GDM1 (cell line): ENCODE data around the gene CDC34.
A peak's percentile ranks its signal among the peaks of the same experiment; 100 is the strongest.

Experiments
- DNase-seq: peaks from one replicate; lab custom pipeline; 2025; lab: John Stamatoyannopoulos, UW

CDC34 gene

DNA sequence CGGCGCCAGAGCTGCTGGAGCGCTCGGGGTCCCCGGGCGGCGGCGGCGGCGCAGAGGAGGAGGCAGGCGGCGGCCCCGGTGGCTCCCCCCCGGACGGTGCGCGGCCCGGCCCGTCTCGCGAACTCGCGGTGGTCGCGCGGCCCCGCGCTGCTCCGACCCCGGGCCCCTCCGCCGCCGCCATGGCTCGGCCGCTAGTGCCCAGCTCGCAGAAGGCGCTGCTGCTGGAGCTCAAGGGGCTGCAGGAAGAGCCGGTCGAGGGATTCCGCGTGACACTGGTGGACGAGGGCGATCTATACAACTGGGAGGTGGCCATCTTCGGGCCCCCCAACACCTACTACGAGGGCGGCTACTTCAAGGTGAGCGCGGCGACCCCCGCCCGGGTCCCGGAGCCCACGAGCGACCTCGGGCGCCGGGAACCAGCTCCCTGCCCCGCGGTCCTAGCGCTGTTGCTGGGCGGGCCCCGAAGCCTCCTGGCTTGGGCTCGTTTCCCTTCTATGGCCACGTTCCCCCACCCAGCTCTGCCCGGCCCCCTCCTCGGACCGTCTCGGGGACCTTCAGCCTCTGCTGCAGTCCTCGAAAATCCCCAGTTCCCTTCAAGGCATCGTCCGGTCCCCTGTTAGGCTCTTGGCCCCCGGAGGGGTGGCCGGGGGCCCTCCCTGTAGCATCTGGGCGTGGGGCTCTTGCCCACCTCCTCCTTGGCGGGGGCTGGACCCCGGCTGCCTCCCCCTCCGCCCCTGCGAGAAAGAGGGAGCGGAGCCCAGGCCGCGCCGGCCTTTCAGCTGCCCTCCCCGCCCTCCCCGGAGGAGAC lies at the start of gene CDC34:
Gene CDC34, plus strand, starts transcription at position 8 of the 808 bp plus-strand sequence. Its CDS starts 172 bp downstream, at position 180.
- no peak for DNase-seq

DNA sequence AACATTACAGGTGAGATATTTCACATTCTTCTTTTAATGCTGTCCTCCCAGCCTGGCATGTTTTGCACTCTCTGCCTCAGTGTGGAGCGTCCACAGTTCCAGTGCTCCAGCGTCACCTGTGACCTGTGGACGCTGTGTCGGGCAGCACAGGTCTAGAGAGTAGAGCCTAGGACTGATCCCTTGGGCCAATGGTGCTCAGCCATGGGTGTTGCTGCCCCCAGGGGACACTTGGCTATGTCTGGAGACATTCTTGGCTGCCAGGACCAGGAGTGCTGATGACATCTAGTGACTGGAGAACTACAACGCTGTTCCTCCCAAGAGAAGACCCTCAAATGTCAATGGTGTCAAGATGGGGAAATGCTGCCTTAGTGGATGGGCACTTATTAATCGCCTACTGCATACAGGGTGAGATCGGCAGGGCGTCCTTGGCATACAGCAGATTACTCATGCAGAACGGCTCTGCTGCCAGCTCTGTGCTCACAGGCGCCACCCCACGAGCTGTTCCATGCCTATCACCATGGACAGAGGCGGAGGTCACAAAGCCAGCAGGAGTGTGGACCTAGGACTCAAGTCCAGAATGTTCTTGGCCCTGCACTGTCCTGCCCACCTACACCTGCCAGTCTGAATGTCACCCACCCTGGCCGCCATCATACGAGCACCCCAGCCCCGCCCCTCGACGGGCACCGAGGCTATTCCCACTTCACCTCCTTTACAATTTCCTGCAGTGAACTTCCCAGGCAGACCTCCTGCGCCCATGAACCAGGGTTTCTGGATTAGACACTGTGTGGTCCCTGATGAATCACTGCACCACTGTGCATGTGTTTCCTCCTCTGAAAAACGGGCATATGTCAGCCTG lies 49.1 kb upstream of the CDC34 start:
- no peak for DNase-seq

- DNase-seq: no peak
Observed at GRCh38 chr19:483332-484072, 48.1 kb upstream of the CDC34 start.

DNA sequence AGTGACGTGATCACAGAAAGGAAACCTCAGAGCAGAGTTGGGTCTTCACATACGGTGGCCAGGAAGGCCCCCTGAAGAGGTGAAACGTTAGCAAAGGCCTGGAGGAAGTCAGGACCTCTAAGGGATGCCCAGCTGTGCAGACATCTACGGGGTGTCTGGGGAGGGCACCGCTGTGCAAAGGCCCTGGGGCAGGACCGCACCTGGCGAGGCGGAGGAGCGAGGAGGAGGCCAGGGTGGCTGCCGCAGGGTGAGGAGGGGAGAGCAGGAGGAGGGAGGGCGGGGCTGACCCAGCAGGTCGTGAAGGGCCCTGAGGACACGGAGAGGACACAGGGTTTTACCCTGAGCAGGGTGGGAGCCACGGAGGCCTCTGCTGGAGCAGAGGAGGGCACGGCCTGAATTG lies 47.1 kb upstream of the CDC34 start:
- no peak for DNase-seq

GRCh38 chr19:485077-485476 lies 46.5 kb upstream of the CDC34 start:
- DNase-seq: no peak

DNA sequence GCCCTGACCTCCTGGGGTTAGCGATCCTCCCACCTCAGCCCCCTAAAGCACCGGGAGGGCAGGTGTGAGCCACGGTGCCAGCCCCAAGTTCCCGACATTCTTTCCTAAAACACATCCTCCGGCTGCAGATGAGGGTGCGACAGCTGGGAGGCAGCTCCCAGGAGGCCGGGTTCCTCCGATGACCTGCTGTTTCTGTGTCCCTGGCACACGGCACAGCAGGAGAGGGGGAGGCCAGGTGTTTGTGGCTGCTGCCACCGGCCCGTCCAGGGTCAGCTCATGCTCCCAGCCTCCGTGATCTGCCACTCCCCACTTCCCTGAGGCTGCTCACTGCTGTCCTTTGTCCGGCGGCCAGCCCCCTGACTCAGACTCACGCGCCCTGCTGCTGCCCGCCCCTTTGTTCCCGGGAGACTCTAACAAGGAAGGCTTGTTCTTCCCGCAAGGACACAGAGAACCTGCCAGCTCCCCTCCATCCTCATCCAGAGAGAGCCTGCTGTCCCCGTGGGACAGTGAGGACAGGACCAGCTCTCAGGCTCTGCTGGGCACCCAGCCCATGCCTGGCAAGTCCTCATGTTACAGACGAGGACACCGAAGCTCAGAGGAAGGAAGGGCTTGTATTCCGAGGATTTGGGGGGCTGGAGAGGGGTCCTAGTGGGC lies 45.9 kb upstream of the CDC34 start:
- no peak for DNase-seq

GRCh38 chr19:488505-489417 lies 42.8 kb upstream of the CDC34 start:
- peak; percentile 92 for DNase-seq

DNA sequence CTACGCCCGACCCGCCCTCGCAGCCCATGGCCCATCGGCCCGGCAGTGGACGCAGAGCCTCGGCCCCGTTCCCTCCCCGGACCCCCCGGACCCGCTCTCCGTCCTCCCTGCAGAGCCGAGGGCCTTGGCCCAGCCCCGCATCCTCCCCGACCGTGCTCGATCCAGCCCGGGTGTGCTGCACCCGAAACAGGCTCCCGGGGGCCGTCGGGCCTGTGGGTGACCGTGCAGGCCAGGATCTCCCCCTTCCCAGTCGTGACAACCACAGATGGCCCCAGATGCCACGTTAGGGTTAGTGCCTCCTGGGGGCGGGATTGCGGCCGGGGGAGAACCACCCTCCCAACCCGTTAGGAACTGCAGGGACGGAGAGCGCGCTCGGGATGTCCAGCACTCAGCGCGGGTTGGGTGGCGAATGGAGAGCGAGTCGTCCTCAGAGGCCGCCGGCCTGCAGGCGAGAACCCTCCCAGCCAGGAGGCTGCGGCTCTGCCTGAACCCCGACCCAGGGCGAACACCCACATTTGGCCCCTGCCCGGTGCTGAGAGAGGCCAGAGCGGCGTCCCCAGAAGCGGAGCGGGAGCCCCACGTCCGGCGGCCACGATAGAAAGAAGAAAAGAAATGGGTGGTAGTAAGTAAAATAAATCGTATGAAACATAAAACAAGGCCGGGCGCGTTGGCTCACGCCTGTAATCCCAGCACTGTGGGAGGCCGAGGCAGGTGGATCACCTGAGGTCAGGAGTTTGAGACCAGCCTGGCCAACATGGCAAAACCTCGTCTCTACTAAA lies 42.0 kb upstream of the CDC34 start:
- DNase-seq: no peak

DNA sequence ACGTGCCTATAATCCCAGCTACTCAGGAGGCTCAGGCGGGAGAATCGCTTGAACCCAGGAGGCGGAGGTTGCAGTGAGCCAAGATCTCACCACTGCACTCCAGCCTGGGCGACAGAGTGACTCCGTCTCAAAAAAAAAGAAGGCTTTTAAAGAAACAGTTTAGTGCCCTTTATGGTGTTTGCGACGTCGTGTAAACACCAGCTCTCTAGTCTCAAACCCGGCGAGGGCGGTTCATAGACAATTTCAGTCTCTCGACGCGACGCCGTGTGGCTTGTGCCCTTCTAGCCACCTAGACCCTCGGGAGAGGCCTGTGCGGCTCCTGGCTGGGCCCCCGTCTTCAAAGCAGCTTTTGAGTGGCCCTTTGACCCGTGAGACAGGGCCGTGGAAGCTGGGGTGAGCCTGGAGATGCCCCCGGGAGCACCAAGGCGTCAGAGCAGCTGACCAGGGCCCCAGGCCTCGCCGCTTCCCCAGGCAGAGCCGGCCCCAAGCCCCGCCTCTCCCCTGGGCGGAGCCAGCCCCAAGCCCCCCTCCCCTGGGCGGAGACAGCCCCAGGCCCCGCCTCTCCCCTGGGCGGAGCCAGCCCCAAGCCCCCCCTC lies 40.3 kb upstream of the CDC34 start:
- DNase-seq: no peak

DNA sequence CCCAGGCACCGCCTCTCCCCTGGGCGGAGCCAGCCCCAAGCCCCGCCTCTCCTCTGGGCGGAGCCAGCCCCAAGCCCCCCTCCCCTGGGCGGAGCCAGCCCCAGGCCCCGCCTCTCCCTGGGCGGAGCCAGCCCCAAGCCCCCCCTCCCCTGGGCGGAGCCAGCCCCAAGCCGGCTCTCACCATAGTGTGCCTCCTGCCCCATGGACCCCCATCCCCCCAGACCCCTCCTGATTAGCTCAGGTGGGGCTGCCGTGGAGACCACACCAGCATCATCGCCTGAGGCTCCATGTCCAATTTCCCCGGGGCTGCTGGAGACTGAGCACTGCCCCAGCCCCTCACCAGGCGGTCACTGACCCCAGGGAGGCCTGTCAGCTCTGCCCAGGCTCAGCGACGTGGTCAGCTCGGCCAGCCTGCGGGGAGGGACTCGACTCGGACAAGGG lies 39.4 kb upstream of the CDC34 start:
- DNase-seq: no peak

GRCh38 chr19:493391-494170 lies 38.0 kb upstream of the CDC34 start:
- no peak for DNase-seq

GRCh38 chr19:494171-495080 lies 37.1 kb upstream of the CDC34 start:
- no peak for DNase-seq

DNA sequence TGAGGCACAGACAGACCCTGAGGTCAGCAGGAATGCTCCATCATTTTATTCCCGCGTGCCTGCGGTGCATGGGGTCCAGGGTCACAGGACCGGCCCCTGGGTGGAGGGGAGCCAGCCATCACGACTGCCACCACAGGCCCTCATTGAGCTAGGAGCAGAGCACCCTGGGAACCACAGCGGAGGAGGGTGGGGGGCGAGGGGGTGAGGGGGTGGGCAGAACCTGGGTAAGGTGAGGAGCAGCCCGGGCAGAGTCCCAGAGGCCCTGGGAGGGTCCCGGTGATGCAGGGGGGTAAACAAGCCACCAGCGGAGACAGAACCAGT lies 36.5 kb upstream of the CDC34 start:
- no peak for DNase-seq

DNA sequence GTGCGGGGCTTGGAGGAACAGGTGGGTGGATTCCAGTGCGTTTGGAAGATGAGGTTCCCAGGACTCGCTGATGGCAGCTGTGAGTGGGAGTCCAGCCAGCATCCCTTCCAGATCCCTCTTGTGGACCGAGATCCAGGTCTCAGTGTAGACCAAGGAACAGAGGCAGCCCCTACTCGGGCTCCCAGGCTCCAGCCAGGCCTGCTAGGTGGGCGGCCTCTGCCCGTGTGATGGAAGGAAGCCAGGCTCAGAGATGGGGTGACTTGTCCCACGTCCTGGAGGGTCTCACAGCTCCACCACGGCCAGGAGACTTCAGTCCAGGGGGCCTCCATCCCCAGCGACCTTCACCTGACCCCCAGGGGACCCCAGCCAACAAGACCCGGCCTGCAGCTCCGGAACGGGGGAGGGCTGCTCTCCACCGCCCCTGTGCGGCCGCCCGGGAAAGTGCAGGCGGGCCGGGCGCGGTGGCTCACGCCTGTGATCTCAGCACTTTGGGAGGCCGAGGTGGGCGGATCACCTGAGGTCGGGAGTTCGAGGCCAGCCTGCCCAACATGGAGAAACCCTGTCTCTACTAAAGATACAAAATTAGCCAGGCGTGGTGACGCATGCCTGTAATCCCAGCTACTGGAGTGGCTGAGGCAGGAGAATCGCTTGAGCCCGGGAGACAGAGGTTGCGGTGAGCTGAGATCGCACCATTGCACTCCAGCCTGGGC lies 36.0 kb upstream of the CDC34 start:
- no peak for DNase-seq

- DNase-seq: no peak
Observed at GRCh38 chr19:496112-496665, 35.4 kb upstream of the CDC34 start, which contains the start of gene MADCAM1. Gene MADCAM1, plus strand, starts transcription at chr19:496486. Its CDS starts 14 bp downstream, at chr19:496500.

DNA sequence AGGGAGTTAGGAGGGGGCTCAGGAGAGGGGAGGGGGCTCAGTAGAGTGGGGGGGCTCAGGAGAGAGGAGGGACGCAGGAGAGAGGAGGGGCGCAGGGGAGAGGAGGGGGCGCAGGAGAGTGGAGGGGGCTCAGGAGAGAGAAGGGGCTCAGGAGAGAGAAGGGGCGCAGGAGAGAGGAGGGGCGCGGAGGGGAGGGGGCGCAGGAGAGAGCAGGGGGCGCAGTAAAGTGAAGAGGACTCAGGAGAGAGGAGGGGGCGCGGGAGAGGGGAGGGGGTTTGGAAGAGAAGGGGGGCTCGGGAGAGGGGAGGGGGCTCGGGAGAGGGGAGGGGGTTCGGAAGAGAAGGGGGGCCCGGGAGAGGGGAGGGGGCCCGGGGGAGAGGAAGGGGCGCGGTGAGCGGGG lies 34.6 kb upstream of the CDC34 start:
- DNase-seq: no peak

DNA sequence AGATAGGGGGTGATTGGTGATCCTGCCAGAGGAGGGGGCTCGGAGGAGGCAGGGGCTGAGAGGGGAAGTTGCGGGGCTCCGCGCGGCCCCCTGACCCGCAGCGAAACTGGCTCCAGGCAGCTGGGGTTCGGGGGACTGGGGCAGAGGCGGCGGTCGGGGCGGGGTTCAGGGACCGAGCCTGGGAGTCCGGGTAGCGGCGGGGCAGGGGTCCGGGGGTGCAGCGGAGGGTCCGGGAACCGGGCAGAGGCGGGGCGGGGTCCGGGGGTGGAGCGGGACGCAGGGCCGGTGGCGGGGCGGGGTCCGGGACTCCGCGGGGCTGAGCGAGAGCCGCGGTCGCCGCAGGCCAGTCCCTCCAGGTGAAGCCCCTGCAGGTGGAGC lies 34.1 kb upstream of the CDC34 start:
- no peak for DNase-seq
